Hematopoietic multipotent progenitor cell treated with erythropoietin and hydrocortisone succinate and interleukin-3 and kit ligand, for 17 days (in vitro differentiated cells): Measurements from ENCODE around the gene ZBTB45.
A peak's percentile ranks its signal among the peaks of the same experiment; 100 is the strongest.
"Not testable (repeated sequence)": the region's sequence is repeated elsewhere in the genome, so short reads cannot be mapped to it uniquely, and the experiment has no call there.

Experiments
- DNase-seq: peaks from one replicate; pipeline ENCODE4 v3.0.0-alpha.2; 2015; ENCODE audit warnings: low spot score

The ZBTB45 gene

DNA sequence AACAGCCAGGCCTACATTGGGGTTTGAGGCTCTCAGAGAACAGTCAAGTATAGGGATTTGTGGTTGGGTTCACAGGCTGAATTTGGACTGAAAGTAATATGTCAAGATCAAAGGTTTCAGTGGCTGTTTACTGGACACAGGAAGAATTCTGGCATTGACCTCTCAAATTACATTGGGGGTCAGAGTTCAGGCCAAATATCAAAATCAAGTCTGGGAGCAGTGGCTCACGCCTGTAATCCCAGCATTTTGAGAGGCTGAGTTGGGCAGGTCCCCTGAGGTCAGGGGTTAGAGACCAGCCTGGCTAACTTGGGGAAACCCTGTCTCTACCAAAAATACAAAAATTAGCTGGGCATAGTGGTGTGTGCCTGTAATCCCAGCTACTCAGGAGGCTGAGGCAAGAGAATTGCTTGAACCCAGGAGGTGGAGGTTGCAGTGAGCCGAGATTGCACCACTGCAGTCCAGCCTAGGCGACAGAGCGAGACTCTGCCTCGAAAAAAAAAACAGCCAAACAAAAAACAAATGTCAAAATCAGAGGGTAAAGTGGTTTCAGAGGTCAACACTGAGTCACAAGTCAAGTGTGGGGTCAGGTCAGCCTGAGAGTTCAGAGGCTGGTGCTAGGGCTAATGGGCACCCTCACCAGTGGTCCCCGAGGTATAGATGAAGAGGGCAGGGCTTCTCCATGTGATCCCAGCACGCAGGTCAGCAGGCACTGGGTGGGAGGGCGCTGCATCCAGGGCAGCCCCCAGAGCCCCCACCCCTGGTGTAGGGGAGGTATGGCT, 9.3 kb downstream of the ZBTB45 start:
- no peak for DNase-seq

DNA sequence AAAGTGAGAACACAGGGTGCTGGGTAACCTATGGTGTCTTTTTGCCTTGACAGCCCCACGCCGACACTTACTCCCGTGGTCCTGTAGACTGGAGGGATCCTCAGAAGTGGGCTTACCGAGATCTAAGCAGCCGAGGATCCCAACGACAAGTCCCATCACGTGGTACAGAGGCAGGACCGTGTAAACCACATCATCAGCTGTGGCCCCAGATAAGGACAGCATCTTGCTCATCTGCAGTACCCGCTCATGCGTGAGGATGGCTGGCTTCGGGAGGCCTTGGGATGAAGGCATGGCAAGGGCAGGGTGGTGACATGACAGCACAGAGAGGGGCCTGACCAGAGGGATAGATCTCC, 9.9 kb downstream of the ZBTB45 start:
- no peak for DNase-seq

DNA sequence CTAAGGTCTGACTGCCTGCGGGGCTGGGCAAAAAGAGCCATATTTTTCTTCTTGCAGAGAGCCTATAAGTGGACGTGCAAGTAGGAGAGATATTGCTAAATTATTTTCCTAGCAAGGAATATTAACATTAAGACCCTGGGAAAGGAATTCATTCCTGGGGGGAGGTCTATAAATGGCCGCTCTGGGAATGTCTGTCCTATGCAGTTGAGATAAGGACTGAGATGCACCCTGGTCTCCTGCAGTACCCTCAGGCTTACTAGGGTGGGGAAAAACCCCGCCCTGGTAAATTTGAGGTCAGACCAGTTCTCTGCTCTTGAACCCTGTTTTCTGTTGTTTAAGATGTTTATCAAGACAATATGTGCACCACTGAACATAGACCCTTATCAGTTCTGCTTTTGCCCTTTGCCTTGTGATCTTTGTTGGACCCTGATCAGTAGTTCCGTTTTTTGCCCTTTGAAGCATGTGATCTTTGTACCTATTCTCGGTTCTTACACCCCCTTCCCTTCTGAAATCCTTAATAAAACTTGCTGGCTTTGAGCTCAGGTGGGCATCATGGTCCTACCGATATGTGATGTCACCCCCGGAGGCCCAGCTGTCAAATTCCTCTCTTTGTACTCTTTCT, 11.9 kb downstream of the ZBTB45 start:
- DNase-seq: not testable (repeated sequence)

DNA sequence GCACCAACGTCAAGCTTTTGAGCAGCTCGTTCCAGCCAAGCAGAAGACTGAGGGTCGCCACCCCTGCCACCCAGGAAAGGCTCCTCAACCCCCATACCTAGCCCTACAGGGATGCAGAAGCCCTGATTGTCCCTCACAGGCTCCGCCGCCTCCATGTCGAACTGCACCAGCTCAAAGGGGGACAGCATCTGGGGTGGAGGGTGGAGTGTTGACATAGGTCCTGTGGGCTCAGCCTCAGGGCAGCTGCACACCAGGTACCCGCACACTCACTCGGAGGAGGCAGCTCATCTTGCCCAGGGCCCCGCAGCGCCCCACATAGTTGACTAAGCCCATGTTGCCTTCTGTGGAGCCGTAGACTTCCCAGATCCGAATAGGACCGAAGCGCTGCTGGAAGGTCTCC, 19.4 kb downstream of the ZBTB45 start:
- DNase-seq: no peak

DNA sequence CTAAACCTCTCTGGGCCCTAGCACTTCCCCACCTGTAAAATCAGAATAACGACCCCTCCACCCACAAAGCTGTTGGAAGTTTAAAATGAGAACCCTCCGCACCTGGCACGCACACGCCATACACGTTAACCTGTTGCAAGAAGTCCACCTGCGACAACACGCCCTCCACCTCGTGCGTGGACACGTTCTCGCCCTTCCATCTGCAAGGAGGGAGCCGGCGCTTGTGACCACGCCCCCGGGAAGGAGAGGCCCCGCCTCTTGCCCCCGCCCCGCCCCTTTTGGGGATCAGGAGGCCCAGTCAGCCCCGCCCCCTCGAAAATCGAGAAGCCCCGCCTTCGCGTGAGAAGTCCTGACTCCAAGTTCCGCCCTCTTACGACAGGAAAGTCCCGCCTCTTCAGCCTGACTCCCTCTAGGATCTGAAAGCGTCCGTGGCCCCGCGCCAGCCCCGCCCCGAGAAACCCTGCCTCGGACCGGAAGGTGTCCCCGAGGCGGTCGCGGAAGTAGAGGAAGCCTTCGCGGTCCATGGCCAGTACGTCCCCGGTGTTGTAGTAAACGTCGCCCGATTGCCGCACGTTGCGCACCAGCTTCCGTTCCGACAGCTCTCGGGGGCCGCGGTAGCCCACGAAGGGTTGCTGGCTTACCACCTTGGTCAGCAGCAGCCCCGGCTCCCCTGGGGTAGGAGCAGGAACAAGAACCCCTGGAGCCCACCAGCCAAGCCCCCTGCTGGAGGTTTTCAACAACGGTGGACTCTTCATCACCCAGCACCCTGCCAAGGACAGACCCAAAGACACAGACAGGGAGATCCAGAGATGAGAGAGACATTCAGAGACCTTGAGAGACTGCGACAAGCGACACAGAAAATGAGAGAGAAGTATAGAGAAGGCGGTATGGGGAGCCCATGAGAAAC, 20.3 kb downstream of the ZBTB45 start:
- peak; percentile 98 for DNase-seq

DNA sequence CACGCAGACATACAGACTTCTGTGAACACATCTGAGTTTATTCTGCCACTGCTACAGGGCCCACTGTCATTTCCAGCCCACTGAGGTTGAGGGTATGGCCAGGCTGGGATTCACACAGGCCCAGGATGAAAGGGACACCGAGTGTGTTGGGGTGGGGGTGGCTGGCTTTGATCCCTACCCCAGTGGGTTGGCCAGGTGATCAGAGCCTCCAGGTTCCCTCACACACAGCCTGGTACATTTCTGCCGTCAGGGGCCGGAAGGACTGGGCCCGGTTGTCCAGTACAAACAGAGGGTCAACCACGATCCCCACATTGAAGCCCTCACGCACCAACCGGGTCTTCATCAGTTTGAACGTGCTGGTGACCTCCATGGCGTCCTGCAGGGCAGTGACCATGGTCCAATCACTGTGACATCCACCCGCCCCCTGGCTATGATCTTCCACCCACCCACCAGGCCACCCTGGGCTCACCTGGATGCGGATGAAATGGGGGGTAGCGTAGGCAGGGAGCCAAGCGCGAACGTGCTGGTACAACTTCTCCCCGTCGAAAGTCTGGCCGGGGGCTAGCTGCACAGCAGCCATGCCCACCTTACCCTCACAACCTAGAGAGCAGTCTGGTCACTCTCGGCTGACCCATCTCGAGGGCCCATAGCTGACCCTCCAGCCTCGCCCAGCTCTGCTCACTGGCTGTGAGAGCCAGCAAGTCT, 21.1 kb downstream of the ZBTB45 start:
- DNase-seq: no peak

DNA sequence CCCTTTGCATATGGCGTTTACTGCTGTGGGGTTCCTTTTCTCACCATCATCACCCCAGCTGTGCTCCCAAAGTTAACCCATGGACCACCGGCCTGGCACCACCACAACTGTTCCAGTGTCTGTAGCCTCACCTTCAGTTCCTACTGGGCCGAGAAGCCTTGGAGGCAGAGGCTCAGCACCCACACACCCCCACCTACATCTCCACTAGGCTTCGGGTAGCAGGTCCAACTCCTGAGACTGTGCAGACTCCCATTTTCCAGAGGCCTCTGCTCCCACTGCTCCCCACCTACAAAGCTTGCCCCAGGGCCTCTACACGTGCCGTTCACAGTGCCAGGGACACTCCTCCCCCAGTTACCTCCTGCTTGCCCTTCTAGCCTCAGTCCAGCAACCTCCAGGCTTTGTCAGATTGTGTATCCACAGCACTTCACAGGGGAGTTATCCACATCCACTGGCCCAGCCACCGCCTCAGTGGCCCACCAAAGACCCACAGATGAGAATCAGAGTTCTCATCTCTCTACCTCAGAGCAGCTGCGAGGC, 21.9 kb downstream of the ZBTB45 start:
- no peak for DNase-seq

DNA sequence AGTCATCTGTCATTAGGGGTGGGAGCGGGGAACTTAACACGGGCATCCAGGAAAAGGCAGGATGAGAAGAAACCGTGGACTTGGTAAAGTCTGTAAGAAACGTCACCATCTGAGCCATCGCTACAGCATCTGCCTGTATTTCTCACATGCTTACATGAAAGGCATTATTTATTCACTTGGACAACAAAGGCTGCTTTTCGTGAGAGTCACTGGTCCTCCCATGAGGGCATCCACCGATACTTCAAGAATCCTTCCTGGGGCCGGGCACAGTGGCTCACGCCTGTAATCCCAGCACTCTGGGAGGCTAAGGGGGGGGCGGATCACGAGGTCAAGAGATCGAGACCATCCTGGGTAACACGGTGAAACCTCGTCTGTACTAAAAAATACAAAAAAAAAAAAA, 27.3 kb downstream of the ZBTB45 start:
- no peak for DNase-seq

DNA sequence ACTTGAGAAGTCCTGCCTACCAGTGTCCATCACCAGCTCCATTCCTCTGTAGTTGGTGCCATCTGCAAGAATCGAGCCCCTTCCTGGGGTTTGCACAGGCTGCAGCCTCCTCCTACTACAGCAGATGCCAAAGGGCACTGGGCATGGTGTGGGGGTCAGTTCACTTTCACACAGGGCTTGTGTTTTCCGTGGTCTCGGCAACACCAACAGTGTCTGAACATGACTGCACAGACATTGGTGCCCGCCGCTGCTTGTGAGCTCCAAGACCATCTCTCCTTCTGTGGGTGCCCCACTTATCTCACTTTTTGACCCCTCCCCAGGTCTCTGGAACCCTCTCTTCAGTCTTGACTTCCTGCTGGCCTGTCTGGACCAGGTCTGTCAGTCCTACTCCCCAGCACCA, 28.2 kb downstream of the ZBTB45 start:
- DNase-seq: no peak

DNA sequence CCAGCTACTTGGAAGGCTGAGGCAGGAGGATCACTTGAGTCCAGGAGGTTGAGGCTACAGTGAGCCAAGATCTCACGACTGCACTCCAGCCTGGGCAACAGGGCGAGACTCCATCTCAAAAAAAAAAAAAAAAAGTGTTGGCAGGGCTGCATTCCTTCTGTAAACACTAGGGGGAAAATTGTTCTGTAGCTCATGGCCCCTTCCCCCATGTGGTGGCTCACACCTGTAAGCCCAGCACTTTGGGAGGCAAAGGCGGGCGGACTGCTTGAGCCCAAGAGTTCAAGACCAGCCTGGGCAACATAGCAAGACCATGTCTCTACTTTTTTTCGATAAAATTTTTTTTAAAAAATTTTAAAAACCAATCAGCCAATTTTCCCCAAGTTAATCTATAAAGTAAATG, 35.3 kb downstream of the ZBTB45 start:
- not testable (repeated sequence) for DNase-seq

DNA sequence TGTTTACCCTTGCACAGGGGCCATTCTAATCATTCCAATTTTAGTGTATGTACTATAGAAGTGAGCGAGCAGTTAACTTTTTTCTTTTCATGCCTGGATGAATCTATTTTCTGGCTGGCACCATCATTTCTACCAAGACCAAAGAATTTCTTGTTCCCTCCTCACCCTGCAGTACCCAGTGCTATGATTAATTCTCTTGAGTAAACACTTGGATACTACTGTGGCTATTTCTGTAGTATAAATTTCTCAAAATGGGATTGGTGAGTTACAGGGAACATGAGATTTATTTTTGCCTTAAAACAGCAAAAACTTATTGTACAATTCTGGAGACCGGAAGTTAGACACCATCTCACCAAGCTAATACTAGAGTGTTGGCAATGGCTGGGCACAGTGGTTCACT, 35.8 kb downstream of the ZBTB45 start:
- DNase-seq: no peak

DNA sequence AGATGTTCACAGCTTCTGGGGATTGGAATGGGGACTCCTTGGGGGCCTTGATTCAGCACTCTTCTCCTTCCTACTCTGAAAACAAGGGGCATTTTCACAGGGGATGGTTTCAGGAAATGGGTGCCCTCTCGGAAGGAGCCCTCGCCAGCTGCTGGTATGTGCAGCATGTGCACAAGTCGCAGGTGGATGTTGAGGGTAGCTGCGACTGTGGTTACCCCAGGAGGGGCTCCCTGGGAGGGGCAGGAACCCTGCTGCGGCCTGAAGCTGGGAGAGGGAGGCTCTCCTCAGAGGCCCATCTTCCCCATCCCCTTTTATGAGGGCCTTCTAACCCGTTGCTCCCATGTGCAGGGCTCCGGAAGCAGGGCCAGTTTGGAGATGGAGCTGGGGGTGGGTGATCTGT, 37.2 kb downstream of the ZBTB45 start:
- DNase-seq: no peak

DNA sequence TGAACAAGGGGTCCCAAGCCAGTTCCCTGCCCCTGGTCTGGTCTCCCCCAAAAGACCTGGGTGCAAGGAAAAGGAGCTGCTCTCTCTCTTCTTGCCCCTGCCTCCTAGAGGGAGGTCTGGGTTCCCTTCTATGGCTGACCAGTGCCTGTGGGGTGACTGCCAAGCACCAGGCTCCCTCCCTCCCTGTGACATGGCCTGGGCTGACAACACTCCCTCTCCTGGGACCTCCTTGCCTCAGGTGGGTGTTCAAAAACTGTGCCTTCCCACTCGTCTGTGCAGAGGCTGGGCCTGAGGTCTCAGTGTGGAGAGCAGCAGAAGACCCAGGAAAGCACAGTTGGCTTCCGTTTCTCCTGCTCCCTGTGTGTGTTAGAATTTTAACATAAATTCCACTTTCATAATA, 38.8 kb downstream of the ZBTB45 start:
- no peak for DNase-seq

DNA sequence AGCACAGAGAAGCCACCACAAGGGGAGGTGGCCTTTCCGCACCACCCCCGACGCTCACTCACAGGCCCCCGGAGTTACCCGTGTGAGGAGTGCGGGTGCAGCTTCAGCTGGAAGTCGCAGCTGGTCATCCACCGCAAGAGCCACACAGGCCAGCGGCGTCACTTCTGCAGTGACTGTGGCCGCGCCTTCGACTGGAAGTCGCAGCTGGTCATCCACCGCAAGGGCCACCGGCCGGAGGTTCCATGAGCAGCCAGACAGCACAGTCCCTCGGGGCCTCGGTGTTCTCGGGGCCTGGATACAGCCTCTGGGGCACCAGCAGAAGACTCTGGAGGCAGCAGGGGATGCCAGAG, 39.2 kb downstream of the ZBTB45 start:
- no peak for DNase-seq

DNA sequence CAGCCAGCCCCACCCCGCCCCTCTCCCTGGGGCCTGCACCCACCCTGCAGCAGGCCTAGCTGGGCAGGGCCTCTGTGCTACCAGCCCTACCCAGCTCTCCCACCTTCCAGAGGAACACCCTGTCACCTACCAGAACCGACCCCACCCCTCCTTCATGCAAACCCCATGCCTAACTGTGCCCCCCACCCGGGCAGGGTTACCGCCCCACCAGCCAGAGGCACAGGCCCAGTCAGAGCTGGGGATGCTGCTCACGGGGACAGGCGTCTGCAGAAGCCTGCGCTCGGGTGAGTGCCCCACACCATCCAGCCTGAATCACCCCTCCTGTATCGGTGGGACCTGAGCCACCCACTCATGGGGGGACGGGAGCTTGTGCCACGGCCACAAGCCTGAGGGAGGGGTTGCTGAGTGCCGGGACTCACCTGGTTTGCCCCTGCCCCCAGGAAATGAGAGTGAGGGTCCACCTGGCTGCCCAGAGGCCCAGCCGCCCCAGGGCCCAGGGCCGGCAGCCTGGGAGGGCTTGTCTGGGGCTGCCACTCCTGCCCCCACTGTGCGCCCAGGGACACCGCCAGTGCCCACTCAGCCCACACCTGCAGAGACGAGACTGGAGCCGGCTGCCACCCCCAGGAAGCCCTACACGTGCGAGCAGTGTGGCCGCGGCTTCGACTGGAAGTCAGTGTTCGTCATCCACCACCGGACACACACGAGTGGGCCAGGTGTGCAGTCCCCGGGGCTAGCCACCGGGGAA, 39.7 kb downstream of the ZBTB45 start:
- no peak for DNase-seq

DNA sequence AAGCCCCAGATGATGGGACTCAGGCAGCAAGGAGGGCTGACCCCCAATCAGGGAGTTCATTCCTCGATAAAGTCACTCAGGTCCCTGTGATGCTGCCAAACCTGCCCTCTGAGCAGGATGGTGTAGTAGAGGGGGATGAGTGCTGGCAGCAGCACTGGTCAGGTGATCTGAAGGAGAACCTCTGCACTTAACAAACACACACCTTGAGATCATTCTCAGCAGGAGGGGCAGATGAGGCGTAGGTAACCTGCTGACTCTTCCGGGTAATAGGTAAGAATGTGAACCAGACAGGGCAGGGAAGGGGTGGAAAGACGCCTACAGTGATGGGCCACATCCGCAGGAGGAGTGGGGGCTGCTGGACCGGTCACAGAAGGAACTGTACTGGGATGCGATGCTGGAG, 40.3 kb downstream of the ZBTB45 start:
- no peak for DNase-seq

DNA sequence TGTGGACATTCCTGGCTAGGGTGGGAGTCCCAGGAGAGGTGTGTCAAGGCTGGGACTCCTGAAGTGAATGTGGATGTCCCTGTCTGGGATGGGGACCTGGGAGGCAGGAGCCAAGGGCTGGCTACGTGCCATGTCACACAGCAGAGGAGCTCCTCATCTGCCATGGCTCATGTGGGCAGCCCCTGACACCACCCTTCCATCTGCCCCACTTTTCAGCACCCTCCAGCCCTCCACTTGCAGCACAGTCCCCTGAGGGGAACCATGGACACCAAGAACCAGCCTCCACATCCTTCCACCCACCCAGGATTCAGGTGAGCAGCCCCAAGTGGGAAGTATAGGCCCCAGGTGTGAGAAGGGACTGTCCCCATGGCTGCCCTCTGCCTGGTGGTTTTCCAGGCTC, 41.7 kb downstream of the ZBTB45 start:
- no peak for DNase-seq

DNA sequence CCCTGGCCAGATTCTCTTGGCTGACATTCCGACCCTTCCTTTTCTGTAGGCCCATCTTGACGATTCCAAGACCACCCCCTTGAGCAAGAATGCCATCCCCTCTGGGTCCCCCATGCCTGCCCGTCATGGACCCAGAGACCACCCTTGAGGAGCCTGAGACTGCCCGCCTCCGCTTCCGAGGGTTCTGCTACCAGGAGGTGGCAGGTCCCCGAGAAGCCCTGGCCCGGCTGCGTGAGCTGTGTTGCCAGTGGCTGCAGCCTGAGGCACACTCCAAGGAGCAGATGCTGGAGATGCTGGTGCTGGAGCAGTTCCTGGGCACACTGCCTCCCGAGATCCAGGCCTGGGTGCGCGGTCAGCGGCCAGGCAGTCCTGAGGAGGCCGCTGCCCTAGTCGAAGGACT, 42.5 kb downstream of the ZBTB45 start:
- no peak for DNase-seq

DNA sequence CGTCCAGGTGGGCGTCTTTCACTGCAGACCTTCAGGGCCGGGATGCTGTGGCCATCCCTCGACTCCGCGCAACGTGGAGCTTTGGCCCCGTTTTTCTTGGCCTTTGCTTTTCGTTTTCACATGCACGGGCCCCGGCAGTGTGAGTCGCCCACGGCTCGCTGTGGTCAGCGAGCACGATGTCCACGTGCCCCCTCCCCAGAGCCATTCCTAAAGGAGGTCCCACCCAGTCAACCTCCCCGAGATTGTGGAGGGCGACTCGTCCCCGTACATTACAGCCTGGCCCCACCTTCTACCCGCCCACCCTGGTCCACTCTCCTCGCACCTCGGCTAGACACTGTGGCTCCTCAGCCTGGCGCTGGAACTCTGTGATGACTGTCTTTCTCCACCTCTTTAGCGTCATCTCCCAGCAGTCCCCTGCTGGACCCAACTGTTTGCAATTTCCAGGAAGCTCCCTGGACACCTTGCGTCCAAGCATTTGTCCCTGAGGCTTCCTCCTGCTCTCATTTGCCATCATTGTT, 43.1 kb downstream of the ZBTB45 start:
- no peak for DNase-seq

DNA sequence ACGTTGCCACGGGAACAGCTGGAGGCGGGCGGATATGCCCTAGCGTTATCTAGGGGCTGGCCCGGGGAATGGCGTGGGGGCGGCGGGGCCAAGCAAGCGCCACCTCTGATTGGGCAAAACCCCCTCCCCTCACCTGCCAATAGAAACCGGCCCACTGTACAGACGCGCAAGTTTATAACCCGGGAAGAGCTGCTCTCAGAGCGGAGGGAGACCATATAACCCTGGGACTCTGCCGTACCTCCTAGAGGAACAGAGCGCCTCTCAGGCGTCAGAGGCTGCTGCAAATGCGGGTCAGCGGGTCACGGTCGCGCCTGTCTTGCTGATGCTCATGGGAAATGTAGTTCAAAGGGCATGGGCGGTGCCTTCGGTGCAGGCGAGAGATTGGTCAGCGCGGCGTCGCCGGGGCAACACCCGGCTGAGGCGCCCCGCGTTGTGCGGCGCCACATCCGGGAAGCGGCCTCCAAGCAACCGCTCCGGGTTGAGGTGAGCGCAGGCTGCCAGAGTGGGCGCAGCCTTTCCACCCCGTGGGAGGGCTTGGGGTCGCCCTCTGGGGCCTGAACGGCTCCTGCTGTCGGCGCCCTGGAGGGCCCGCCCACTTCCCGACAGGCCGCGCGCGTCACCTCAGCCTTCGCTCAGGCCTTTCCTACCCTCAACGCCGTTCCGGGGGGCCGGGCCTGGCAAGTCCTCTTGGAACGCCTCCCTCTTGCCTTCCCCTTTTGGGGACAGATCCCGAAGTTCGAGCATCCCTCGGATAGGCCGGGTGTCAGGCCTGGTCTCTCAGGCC, 43.7 kb downstream of the ZBTB45 start, which contains the start of gene ZNF446:
ZNF446 (plus strand) TSS at position 639 of the 784 bp plus-strand sequence. CDS start 867 bp downstream, outside the sequence.
- DNase-seq: peak; percentile 96
